ENCODE data around the gene PIK3R4.

Gene PIK3R4

GRCh38 chr3:130687327-130687726, 59.3 kb downstream of the PIK3R4 start:
- DNase-seq, result no peak

GRCh38 chr3:130686833-130687232, 59.8 kb downstream of the PIK3R4 start:
- DNase-seq, result no peak

GRCh38 chr3:130682131-130682530, 64.5 kb downstream of the PIK3R4 start:
- no peak for DNase-seq

GRCh38 chr3:130679218-130679617, 67.4 kb downstream of the PIK3R4 start:
- DNase-seq, result no peak

GRCh38 chr3:130677343-130677742, 69.3 kb downstream of the PIK3R4 start:
- no peak for DNase-seq

- no peak for DNase-seq
Measured at GRCh38 chr3:130671545-130672312, 74.9 kb downstream of the PIK3R4 start.

GRCh38 chr3:130669740-130670139, 76.9 kb downstream of the PIK3R4 start:
- no peak for DNase-seq

- DNase-seq, result no peak
Measured at GRCh38 chr3:130663092-130663491, 83.5 kb downstream of the PIK3R4 start.

- DNase-seq, result no peak
Measured at GRCh38 chr3:130662501-130662996, 84.1 kb downstream of the PIK3R4 start.

GRCh38 chr3:130661140-130661891, 85.3 kb downstream of the PIK3R4 start:
- no peak for DNase-seq

GRCh38 chr3:130659911-130660310, 86.7 kb downstream of the PIK3R4 start:
- no peak for DNase-seq

GRCh38 chr3:130658678-130659077, 88.0 kb downstream of the PIK3R4 start:
- DNase-seq, result no peak

GRCh38 chr3:130656627-130657026, 90.0 kb downstream of the PIK3R4 start:
- no peak for DNase-seq

- no peak for DNase-seq
Measured at GRCh38 chr3:130654921-130655320, 91.7 kb downstream of the PIK3R4 start.

GRCh38 chr3:130654091-130654490, 92.5 kb downstream of the PIK3R4 start:
- DNase-seq, result no peak

- no peak for DNase-seq
Measured at GRCh38 chr3:130649061-130649654, 97.5 kb downstream of the PIK3R4 start.

GRCh38 chr3:130648293-130648692, 98.3 kb downstream of the PIK3R4 start:
- DNase-seq, result no peak

GRCh38 chr3:130645261-130645660, 101.4 kb downstream of the PIK3R4 start:
- DNase-seq, result no peak

- no peak for DNase-seq
Measured at GRCh38 chr3:130644628-130645253, 101.9 kb downstream of the PIK3R4 start.

- no peak for DNase-seq
Measured at GRCh38 chr3:130640027-130640426, 106.6 kb downstream of the PIK3R4 start.

GRCh38 chr3:130636480-130637234, 110.0 kb downstream of the PIK3R4 start:
- DNase-seq, result no peak

- no peak for DNase-seq
Measured at GRCh38 chr3:130635978-130636377, 110.7 kb downstream of the PIK3R4 start.

GRCh38 chr3:130635285-130635684, 111.3 kb downstream of the PIK3R4 start:
- no peak for DNase-seq

All from activated T-cell treated with anti-CD3 and anti-CD28 coated beads for 4 hours (primary cell).